ENCODE measurements around the gene TLCD3B.

GRCh38 chr16:30025156-30025555 is 5.9 kb downstream of the TLCD3B start:
- TF ChIP-seq, protein P1, sequence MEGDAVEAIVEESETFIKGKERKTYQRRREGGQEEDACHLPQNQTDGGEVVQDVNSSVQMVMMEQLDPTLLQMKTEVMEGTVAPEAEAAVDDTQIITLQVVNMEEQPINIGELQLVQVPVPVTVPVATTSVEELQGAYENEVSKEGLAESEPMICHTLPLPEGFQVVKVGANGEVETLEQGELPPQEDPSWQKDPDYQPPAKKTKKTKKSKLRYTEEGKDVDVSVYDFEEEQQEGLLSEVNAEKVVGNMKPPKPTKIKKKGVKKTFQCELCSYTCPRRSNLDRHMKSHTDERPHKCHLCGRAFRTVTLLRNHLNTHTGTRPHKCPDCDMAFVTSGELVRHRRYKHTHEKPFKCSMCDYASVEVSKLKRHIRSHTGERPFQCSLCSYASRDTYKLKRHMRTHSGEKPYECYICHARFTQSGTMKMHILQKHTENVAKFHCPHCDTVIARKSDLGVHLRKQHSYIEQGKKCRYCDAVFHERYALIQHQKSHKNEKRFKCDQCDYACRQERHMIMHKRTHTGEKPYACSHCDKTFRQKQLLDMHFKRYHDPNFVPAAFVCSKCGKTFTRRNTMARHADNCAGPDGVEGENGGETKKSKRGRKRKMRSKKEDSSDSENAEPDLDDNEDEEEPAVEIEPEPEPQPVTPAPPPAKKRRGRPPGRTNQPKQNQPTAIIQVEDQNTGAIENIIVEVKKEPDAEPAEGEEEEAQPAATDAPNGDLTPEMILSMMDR (IDR thresholded peaks at IDR 0.05; ENCODE audit: insufficient read depth, low read length) = no peak
- no peak for TF ChIP-seq REST (IDR thresholded peaks at IDR 0.05; ENCODE audit: insufficient replicate concordance, low read depth)
- TF ChIP-seq POLR2AphosphoS5 (IDR thresholded peaks at IDR 0.05; ENCODE audit: low read depth) = no peak
- TF ChIP-seq GABPA (IDR thresholded peaks at IDR 0.05; ENCODE audit: low read depth) = no peak

All from HL-60 (cell line).